H1 (cell line): Measurements from ENCODE around the gene COX17. TPM values are rescaled to one million over a fixed set of nuclear protein-coding genes. Genes with fewer than 3 reads are reported as not detected.
A peak's percentile ranks its signal among the peaks of the same experiment; 100 is the strongest.

Experiments
- CTCF ChIA-PET: fragments of 300-600 bp; sonication (Branson Sonifier 250); formaldehyde crosslinking; loops from one replicate; lab custom pipeline; 2021; ENCODE audit not compliant: partially characterized antibody; lab: Charles Lee
- POLR2A ChIA-PET: fragments of 300-600 bp; sonication (Branson Sonifier 250); formaldehyde crosslinking; loops from one replicate; lab custom pipeline; 2021; ENCODE audit warnings: inconsistent platforms; ENCODE audit not compliant: partially characterized antibody; lab: Charles Lee
- DNase-seq, 2 experiments: peaks; one replicate each; pipeline versions ENCODE4 v3.0.0 to v3.0.0-alpha.2; 2010 to 2022; ENCODE audit warnings: low spot score in 2 of 2, low read depth in 1 of 2, mixed read lengths in 1 of 2
- FAIRE-seq: peaks from 2 replicates; lab custom pipeline; 2011; peaks lifted over from hg19 to GRCh38; lab: Jason Lieb, UNC
- H2AFZ ChIP-seq: 2 replicates; pipeline ENCODE4 v1.8.1; 2012; ENCODE audit warnings: low read length, inconsistent platforms
- H2AK5ac ChIP-seq: 2 replicates; pipeline ENCODE4 v1.6.1; 2013; ENCODE audit warnings: low read depth, low read length
- H2BK120ac ChIP-seq: replicated peaks from 2 replicates; pipeline ENCODE3; 2013; ENCODE audit warnings: low read depth, low read length, inconsistent platforms
- H2BK12ac ChIP-seq: 2 replicates; pipeline ENCODE4 v1.6.1; 2013; ENCODE audit warnings: low read depth, low read length
- H2BK15ac ChIP-seq: 2 replicates; pipeline ENCODE4 v1.6.1; 2013; ENCODE audit warnings: low read length
- H2BK20ac ChIP-seq: 2 replicates; pipeline ENCODE4 v1.6.1; 2013; ENCODE audit warnings: low read length
- H2BK5ac ChIP-seq: 2 replicates; pipeline ENCODE4 v1.6.1; 2013; ENCODE audit warnings: low read depth, low read length
- H3K14ac ChIP-seq: 2 replicates; pipeline ENCODE4 v1.6.1; 2013; ENCODE audit warnings: inconsistent platforms; ENCODE audit not compliant: insufficient read length
- H3K18ac ChIP-seq: 2 replicates; pipeline ENCODE4 v1.6.1; 2013; ENCODE audit warnings: low read length; ENCODE audit errors: extremely low read depth
- H3K23ac ChIP-seq: 2 replicates; pipeline ENCODE4 v1.6.1; 2013; ENCODE audit warnings: inconsistent platforms; ENCODE audit not compliant: insufficient read length
- H3K23me2 ChIP-seq: 2 replicates; pipeline ENCODE4 v1.6.1; 2013; ENCODE audit warnings: low read depth, low read length
- H3K27ac ChIP-seq: 2 replicates; pipeline ENCODE4 v1.6.1; 2011; ENCODE audit warnings: low read depth, low read length, inconsistent platforms
- H3K27me3 ChIP-seq, 4 experiments: replicated peaks in 1 of 4; 1 replicate in 1 of 4; 2 replicates in 3 of 4; pipeline versions ENCODE4 v1.6.1 to v1.8.1; 2011 to 2013; ENCODE audit warnings: low read length in 3 of 4, mild to moderate bottlenecking in 3 of 4, inconsistent platforms in 2 of 4, mixed read lengths in 2 of 4, moderate library complexity in 1 of 4; ENCODE audit not compliant: control insufficient read depth in 3 of 4, insufficient read depth in 3 of 4; ENCODE audit errors: extremely low read depth in 1 of 4
- H3K36me3 ChIP-seq, 4 experiments: 2 replicates each; pipeline versions ENCODE4 v1.6.1 to v1.8.1; 2011 to 2013; ENCODE audit warnings: mild to moderate bottlenecking in 4 of 4, low read length in 3 of 4, moderate library complexity in 2 of 4, control low read depth in 1 of 4, inconsistent platforms in 1 of 4; ENCODE audit not compliant: insufficient read depth in 4 of 4, control insufficient read depth in 2 of 4
- H3K4ac ChIP-seq: replicated peaks from 2 replicates; pipeline ENCODE3; 2013; ENCODE audit warnings: low read length, low read depth, mixed read lengths, inconsistent platforms; ENCODE audit not compliant: insufficient read length
- H3K4me1 ChIP-seq, 4 experiments: replicated peaks in 1 of 4; 1 replicate in 1 of 4; 2 replicates in 3 of 4; pipeline versions ENCODE4 v1.6.1 to v1.8.1; 2011 to 2013; ENCODE audit warnings: low read length in 3 of 4, inconsistent platforms in 2 of 4, mixed read lengths in 1 of 4; ENCODE audit not compliant: insufficient read depth in 4 of 4, control insufficient read depth in 3 of 4
- H3K4me2 ChIP-seq, 2 experiments: 2 replicates each; pipeline versions ENCODE4 v1.6.1 to v1.8.1; 2011 to 2013; ENCODE audit warnings: low read depth in 2 of 2, low read length in 2 of 2, control low read depth in 1 of 2, inconsistent platforms in 1 of 2, mild to moderate bottlenecking in 1 of 2; ENCODE audit not compliant: insufficient read depth in 1 of 2
- H3K4me3 ChIP-seq, 4 experiments: fragments of 200-600, 300-600 bp in 1 of 4; sonication (generic), shearing (Covaris generic), sonication (Bioruptor Twin) in 1 of 4; 2 replicates each; pipeline versions ENCODE4 v1.5.1 to v1.8.1; 2011 to 2016; ENCODE audit warnings: low read length in 4 of 4, low read depth in 3 of 4, control low read depth in 2 of 4, inconsistent platforms in 2 of 4, mild to moderate bottlenecking in 2 of 4, mixed read lengths in 1 of 4, moderate library complexity in 1 of 4; ENCODE audit not compliant: insufficient read depth in 2 of 4; ENCODE audit errors: extremely low read depth in 1 of 4
- H3K56ac ChIP-seq: replicated peaks from 2 replicates; pipeline ENCODE3; 2013; ENCODE audit warnings: low read depth, mild to moderate bottlenecking, mixed read lengths, low read length, inconsistent platforms; ENCODE audit not compliant: insufficient read length
- H3K79me1 ChIP-seq: 2 replicates; pipeline ENCODE4 v1.6.1; 2013; ENCODE audit warnings: low read depth, low read length, control low read depth
- H3K79me2 ChIP-seq, 2 experiments: 2 replicates each; pipeline versions ENCODE4 v1.6.1 to v1.8.1; 2012 to 2013; ENCODE audit warnings: low read length in 2 of 2, mild to moderate bottlenecking in 2 of 2, inconsistent platforms in 1 of 2; ENCODE audit not compliant: insufficient read depth in 2 of 2, control insufficient read depth in 1 of 2
- H3K9ac ChIP-seq, 4 experiments: replicated peaks in 1 of 4; 1 replicate in 1 of 4; 2 replicates in 3 of 4; pipeline versions ENCODE4 v1.6.1 to v1.8.1; 2011 to 2013; ENCODE audit warnings: low read depth in 3 of 4, low read length in 3 of 4, control low read depth in 2 of 4, mild to moderate bottlenecking in 2 of 4, moderate library complexity in 2 of 4, inconsistent platforms in 1 of 4; ENCODE audit errors: extremely low read depth in 1 of 4
- H3K9me3 ChIP-seq, 2 experiments: 2 replicates each; pipeline versions ENCODE4 v1.6.1 to v1.8.1; 2012 to 2013; ENCODE audit warnings: mild to moderate bottlenecking in 2 of 2, moderate library complexity in 2 of 2, control low read depth in 1 of 2, inconsistent platforms in 1 of 2, low read depth in 1 of 2, low read length in 1 of 2, mixed read lengths in 1 of 2; ENCODE audit not compliant: insufficient read depth in 2 of 2
- H4K20me1 ChIP-seq, 2 experiments: replicated peaks in 1 of 2; 2 replicates each; pipeline versions ENCODE3 to v1.8.1; 2011 to 2013; ENCODE audit warnings: inconsistent platforms in 2 of 2, low read length in 2 of 2, mild to moderate bottlenecking in 1 of 2; ENCODE audit not compliant: insufficient read depth in 2 of 2, control insufficient read depth in 1 of 2
- H4K5ac ChIP-seq: 2 replicates; pipeline ENCODE4 v1.6.1; 2013; ENCODE audit warnings: low read length, low read depth, mixed read lengths, inconsistent platforms; ENCODE audit not compliant: insufficient read length
- H4K8ac ChIP-seq: 2 replicates; pipeline ENCODE4 v1.8.0; 2013; ENCODE audit warnings: mild to moderate bottlenecking, moderate library complexity, low read length, inconsistent platforms; ENCODE audit not compliant: insufficient read depth; ENCODE audit errors: extremely low read depth
- H4K91ac ChIP-seq: replicated peaks from 2 replicates; pipeline ENCODE3; 2013; ENCODE audit warnings: low read length, mixed read lengths, inconsistent platforms; ENCODE audit not compliant: insufficient read length
- CEBPB ChIP-seq: IDR thresholded peaks from 2 replicates; pipeline ENCODE4 v1.6.1; 2012; ENCODE audit warnings: low read depth, low read length
- GABPA ChIP-seq: IDR thresholded peaks from 2 replicates; pipeline ENCODE4 v1.6.1; 2011; ENCODE audit warnings: mild to moderate bottlenecking, low read length, moderate library complexity, borderline replicate concordance; ENCODE audit not compliant: insufficient read depth
- RBBP5 ChIP-seq: IDR thresholded peaks from 2 replicates; pipeline ENCODE4 v1.7.1; 2012; ENCODE audit warnings: low read depth, mild to moderate bottlenecking, inconsistent platforms, low read length, moderate library complexity, borderline replicate concordance
- RFX5 ChIP-seq: IDR thresholded peaks from 2 replicates; pipeline ENCODE4 v1.6.1; 2011; ENCODE audit warnings: low read depth, low read length, improper control_type of control experiment, borderline replicate concordance
- RNF2 ChIP-seq: fragments of 200-900, 300-1000 bp; sonication (generic); IDR thresholded peaks from 2 replicates; pipeline ENCODE4 v1.7.1; 2016; ENCODE audit warnings: borderline replicate concordance, low read depth, mild to moderate bottlenecking, antibody characterized with exemption, low read length; ENCODE audit not compliant: poor library complexity, severe bottlenecking; ENCODE audit errors: missing control alignments
- RXRA ChIP-seq: IDR thresholded peaks from 2 replicates; pipeline ENCODE4 v1.6.1; 2011; ENCODE audit warnings: low read depth, mild to moderate bottlenecking, low read length, moderate library complexity; ENCODE audit not compliant: insufficient read depth
- TAF1 ChIP-seq: IDR thresholded peaks from 2 replicates; pipeline ENCODE4 v1.6.1; 2011; ENCODE audit warnings: mild to moderate bottlenecking, low read depth, low read length
- WGBS, 2 experiments: shearing (Covaris generic) in 1 of 2; methylation state at CpG; one replicate each; pipeline versions ENCODE4 v1.1.6 to v1.1.7; 2013 to 2015; ENCODE audit warnings: low lambda C conversion rate in 2 of 2, mixed read lengths in 2 of 2, inconsistent platforms in 1 of 2, low coverage in 1 of 2, missing lambda C conversion rate in 1 of 2; ENCODE audit not compliant: insufficient replicate concordance in 2 of 2, insufficient coverage in 1 of 2, insufficient read length in 1 of 2; ENCODE audit errors: extremely low coverage in 1 of 2, missing lambda C conversion rate in 1 of 2; 5-methylcytosine and 5-hydroxymethylcytosine counted together
- polyA plus RNA-seq, 7 experiments: library from polyadenylated mRNA; depleted of rRNA in 3 of 7; stranded (reverse) in 5 of 7; unstranded in 2 of 7; fragments of >200 nt in 5 of 7; fragments of 200-250 nt in 2 of 7; gene quantifications; 1 replicate in 5 of 7; 2 replicates in 1 of 7; 4 replicates in 1 of 7; pipeline versions ENCODE4 v1.2.1 to v1.2.3, GENCODE V29; 2011 to 2013; ENCODE audit warnings: missing spikeins in 2 of 7, mixed read lengths in 2 of 7
- total RNA-seq: library from RNA; stranded (reverse); fragmentation: NEBNext Ultra II Directional; extraction: Animal tissue kit (Norgen Biotek cat#: 25700); gene quantifications from 2 replicates; pipeline ENCODE4 v1.2.1, GENCODE V29; 2021
- TF ChIP-seq, protein P1 (sequence below): IDR thresholded peaks from 2 replicates; pipeline ENCODE4 v1.6.1; 2012; ENCODE audit warnings: low read length, inconsistent platforms
- TF ChIP-seq, protein P2 (sequence below): IDR thresholded peaks from 2 replicates; pipeline ENCODE4 v1.6.1; 2012; ENCODE audit warnings: inconsistent platforms

Gene COX17
- total and polyA plus RNA-seq, 2 of the 8 experiments (the other 6 are each of a cell fraction or from before 2014, with no cell fraction given): 34.2 to 43.0 TPM

DNA sequence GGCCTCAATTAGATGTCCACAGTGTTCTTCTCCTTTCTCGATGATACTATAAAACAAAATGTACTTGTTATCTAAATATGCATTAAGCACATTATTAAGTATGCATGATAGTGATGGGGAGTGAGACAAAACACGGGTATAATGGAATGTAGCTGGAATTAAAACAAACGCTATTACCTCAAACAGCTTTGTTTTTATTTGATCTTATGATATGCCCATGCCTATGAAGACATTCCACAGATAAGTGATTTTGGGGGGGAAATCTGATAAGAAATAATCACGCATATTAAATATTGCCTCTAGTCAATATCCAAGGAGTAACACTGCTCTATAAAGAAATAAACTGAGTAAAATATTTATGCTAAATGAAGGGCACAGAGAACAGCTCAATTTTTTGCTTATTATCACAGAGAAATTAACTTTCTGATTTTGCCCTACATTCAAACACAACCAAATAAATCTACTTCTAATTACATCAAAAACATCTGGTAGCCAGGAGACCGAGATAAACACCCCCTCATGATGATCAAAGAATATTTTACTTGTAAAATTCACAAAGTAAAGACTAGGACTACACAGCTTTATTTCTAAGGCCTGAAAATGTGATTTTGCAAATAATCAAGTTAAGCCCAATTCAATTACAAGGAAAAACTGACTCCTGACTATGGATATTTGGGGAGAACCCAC, 1.9 kb downstream of the COX17 start:
- no peak overlapping the region for H4K8ac ChIP-seq
- H3K4me1 ChIP-seq: no peaks in the 10 kb centered on the region
- peaks cover 6% of the 10 kb centered on the region for H3K23me2 ChIP-seq
- H2BK20ac ChIP-seq: no peak overlapping the region
- DNase-seq: no peak
- H4K5ac ChIP-seq: no peak overlapping the region
- no peak overlapping the region for H3K14ac ChIP-seq
- 93% methylated on average over 5 of the region's 5 CpGs; no CpG with 5 or more reads in 1 of the 2 experiments for WGBS, 2 experiments
- no peak overlapping the region for H3K9ac ChIP-seq
- H3K79me1 ChIP-seq: no peaks in the 10 kb centered on the region
- no peak overlapping the region for H2AK5ac ChIP-seq
- ChIA-PET CTCF (interaction anchor here (1.0 to 2.8 kb wide), 4 partner anchors 15 to 185 kb away, joined by 3 to 6 read pairs (median 4); no protein-coding TSS in a partner anchor), POLR2A (interaction anchor here (0.9 to 1.4 kb wide), 3 partner anchors 12 to 96 kb away, joined by 3 to 4 read pairs (median 3); partner anchors contain the start of gene ADPRH)
- H3K4ac ChIP-seq: no peak overlapping the region
- H3K18ac ChIP-seq: no peak overlapping the region
- H3K9me3 ChIP-seq: no peaks in the 10 kb centered on the region; a peak in 1 of 4 replicates
- peak overlapping the region in 1 of 2 experiments; percentile 83; a peak in 1 of 4 replicates for H3K4me2 ChIP-seq
- no peaks in the 10 kb centered on the region for H4K20me1 ChIP-seq
- no peak overlapping the region for H2AFZ ChIP-seq
- no peak overlapping the region for H2BK12ac ChIP-seq
- no peak overlapping the region for H3K27ac ChIP-seq
- no peak overlapping the region for H3K23ac ChIP-seq
- H2BK5ac ChIP-seq: no peak overlapping the region
- no peak overlapping the region for H4K91ac ChIP-seq
- no peak for FAIRE-seq
- H3K79me2 ChIP-seq: peaks cover 0 to 18% of the 10 kb centered on the region in 2 experiments; a peak in 2 of 4 replicates
- no peaks in the 10 kb centered on the region for H3K27me3 ChIP-seq
- no peak overlapping the region for H2BK120ac ChIP-seq
- H3K56ac ChIP-seq: no peak overlapping the region
- peaks cover 0 to 31% (median 18%) of the 10 kb centered on the region in 4 experiments; a peak in 6 of 8 replicates for H3K36me3 ChIP-seq
- no peak overlapping the region for H2BK15ac ChIP-seq
- peak overlapping the region in 1 of 4 experiments; percentile 99; a peak in 2 of 8 replicates for H3K4me3 ChIP-seq
- TF ChIP-seq RBBP5 (no peak), CEBPB (no peak), TAF1 (no peak), RFX5 (no peak), GABPA (no peak), RNF2 (no peak), RXRA (no peak)
- TF ChIP-seq, protein P1, sequence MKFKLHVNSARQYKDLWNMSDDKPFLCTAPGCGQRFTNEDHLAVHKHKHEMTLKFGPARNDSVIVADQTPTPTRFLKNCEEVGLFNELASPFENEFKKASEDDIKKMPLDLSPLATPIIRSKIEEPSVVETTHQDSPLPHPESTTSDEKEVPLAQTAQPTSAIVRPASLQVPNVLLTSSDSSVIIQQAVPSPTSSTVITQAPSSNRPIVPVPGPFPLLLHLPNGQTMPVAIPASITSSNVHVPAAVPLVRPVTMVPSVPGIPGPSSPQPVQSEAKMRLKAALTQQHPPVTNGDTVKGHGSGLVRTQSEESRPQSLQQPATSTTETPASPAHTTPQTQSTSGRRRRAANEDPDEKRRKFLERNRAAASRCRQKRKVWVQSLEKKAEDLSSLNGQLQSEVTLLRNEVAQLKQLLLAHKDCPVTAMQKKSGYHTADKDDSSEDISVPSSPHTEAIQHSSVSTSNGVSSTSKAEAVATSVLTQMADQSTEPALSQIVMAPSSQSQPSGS: no peak
- TF ChIP-seq, protein P2, sequence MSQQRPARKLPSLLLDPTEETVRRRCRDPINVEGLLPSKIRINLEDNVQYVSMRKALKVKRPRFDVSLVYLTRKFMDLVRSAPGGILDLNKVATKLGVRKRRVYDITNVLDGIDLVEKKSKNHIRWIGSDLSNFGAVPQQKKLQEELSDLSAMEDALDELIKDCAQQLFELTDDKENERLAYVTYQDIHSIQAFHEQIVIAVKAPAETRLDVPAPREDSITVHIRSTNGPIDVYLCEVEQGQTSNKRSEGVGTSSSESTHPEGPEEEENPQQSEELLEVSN: no peak
